Smooth muscle cell of the brain vasculature (primary cell): ENCODE results near the gene MGA.

ENCODE experiments used
- DNase-seq: peaks from one replicate; pipeline ENCODE4 v3.0.0-alpha.2; 2012; ENCODE audit warnings: low read depth, low spot score

Gene MGA

GRCh38 chr15:41782371-41783282 is 122.4 kb downstream of the MGA start:
- no peak for DNase-seq

- no peak for DNase-seq
Observed at GRCh38 chr15:41783296-41783695, 123.1 kb downstream of the MGA start.

GRCh38 chr15:41788262-41788661 is 128.1 kb downstream of the MGA start:
- DNase-seq = no peak

- DNase-seq = no peak
Observed at GRCh38 chr15:41789236-41789635, 129.0 kb downstream of the MGA start.

GRCh38 chr15:41789662-41790061 is 129.5 kb downstream of the MGA start:
- DNase-seq = no peak

GRCh38 chr15:41790169-41790568 is 130.0 kb downstream of the MGA start:
- no peak for DNase-seq

GRCh38 chr15:41790756-41791546 is 130.7 kb downstream of the MGA start:
- no peak for DNase-seq

- DNase-seq = no peak
Observed at GRCh38 chr15:41791547-41791937, 131.3 kb downstream of the MGA start.

- DNase-seq = no peak
Observed at GRCh38 chr15:41792000-41792637, 131.9 kb downstream of the MGA start.

- no peak for DNase-seq
Observed at GRCh38 chr15:41794081-41794480, 133.9 kb downstream of the MGA start.

GRCh38 chr15:41795996-41796856 is 136.0 kb downstream of the MGA start:
- DNase-seq = peak; percentile 67

- DNase-seq = no peak
Observed at GRCh38 chr15:41797201-41797944, 137.2 kb downstream of the MGA start.

GRCh38 chr15:41798607-41799487 is 138.6 kb downstream of the MGA start:
- DNase-seq = no peak

GRCh38 chr15:41799488-41799805 is 139.2 kb downstream of the MGA start:
- DNase-seq = no peak

- no peak for DNase-seq
Observed at GRCh38 chr15:41801185-41801584, 141.0 kb downstream of the MGA start.

- no peak for DNase-seq
Observed at GRCh38 chr15:41801850-41802455, 141.7 kb downstream of the MGA start.

GRCh38 chr15:41804361-41804760 is 144.2 kb downstream of the MGA start:
- DNase-seq = no peak

- no peak for DNase-seq
Observed at GRCh38 chr15:41804916-41805666, 144.9 kb downstream of the MGA start.

- DNase-seq = no peak
Observed at GRCh38 chr15:41805711-41806110, 145.5 kb downstream of the MGA start.
